ENCODE results near the gene EXOC6B. TPM values are rescaled to one million over a fixed set of nuclear protein-coding genes. Genes with fewer than 3 reads are reported as not detected.

EXOC6B gene
- total and polyA plus RNA-seq, 2 of the 8 experiments (the other 6 are each of a cell fraction or from before 2014, with no cell fraction given), result 13.5 to 33.0 TPM

DNA sequence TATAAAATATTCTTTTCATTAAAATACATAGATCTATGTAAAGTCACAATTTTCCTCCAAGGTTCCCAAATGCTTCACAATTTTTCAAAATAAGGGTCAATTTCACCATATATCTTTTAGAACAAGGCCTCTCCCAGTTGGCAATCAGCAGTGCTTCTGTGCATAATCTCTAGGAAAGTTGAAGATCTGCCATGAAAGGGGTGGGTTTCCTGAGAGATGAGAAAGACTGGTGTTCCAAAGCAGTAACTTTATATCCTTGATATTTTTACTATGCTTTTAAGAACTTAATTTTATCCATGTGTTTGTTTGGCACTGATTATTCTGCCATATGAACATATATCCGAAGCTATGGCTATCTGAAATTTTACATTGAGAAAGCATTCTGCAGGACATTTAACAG lies 478.8 kb downstream of the EXOC6B start:
- H3K18ac ChIP-seq (ENCODE audit: extremely low read depth, low read length), result no peak overlapping the region
- TF ChIP-seq POLR2AphosphoS5 (IDR thresholded peaks at IDR 0.05; ENCODE audit: low read depth, low read length) (no peak), SAP30 (IDR thresholded peaks at IDR 0.05; ENCODE audit: insufficient read depth, insufficient replicate concordance, low read length) (no peak), CREB1 (IDR thresholded peaks at IDR 0.05) (no peak)
- TF ChIP-seq, protein P1, sequence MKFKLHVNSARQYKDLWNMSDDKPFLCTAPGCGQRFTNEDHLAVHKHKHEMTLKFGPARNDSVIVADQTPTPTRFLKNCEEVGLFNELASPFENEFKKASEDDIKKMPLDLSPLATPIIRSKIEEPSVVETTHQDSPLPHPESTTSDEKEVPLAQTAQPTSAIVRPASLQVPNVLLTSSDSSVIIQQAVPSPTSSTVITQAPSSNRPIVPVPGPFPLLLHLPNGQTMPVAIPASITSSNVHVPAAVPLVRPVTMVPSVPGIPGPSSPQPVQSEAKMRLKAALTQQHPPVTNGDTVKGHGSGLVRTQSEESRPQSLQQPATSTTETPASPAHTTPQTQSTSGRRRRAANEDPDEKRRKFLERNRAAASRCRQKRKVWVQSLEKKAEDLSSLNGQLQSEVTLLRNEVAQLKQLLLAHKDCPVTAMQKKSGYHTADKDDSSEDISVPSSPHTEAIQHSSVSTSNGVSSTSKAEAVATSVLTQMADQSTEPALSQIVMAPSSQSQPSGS (IDR thresholded peaks at IDR 0.05; ENCODE audit: low read length), result no peak
- H3K4me2 ChIP-seq (ENCODE audit: insufficient read depth in 1 of 2, low read depth in 2 of 2, low read length in 2 of 2), result no peak overlapping the region
- H4K8ac ChIP-seq (ENCODE audit: extremely low read depth, insufficient read depth, low read length), result no peak overlapping the region
- no peak overlapping the region for H2BK15ac ChIP-seq (ENCODE audit: low read length)
- no peaks in the 10 kb centered on the region for H3K79me2 ChIP-seq (ENCODE audit: control insufficient read depth in 1 of 2, insufficient read depth in 2 of 2, low read length in 2 of 2)
- no peak overlapping the region for H3K56ac ChIP-seq (replicated peaks; ENCODE audit: insufficient read length, low read depth, low read length)
- H2BK12ac ChIP-seq (ENCODE audit: low read depth, low read length), result no peak overlapping the region
- H3K4ac ChIP-seq (replicated peaks; ENCODE audit: insufficient read length, low read depth, low read length), result no peak overlapping the region
- no peak overlapping the region for H2AK5ac ChIP-seq (ENCODE audit: low read depth, low read length)
- no peaks in the 10 kb centered on the region for H3K27me3 ChIP-seq (replicated peaks in 1 of 4; ENCODE audit: control insufficient read depth in 3 of 4, extremely low read depth in 1 of 4, insufficient read depth in 3 of 4, low read length in 3 of 4)
- H3K4me1 ChIP-seq (replicated peaks in 1 of 4; ENCODE audit: control insufficient read depth in 3 of 4, insufficient read depth in 4 of 4, low read length in 3 of 4), result peaks cover 0 to 4% (median 1%) of the 10 kb centered on the region in 4 experiments; a peak in 2 of 7 replicates
- H4K91ac ChIP-seq (replicated peaks; ENCODE audit: insufficient read length, low read length), result no peak overlapping the region
- H3K23me2 ChIP-seq (ENCODE audit: low read depth, low read length), result no peaks in the 10 kb centered on the region
- no peaks in the 10 kb centered on the region for H4K20me1 ChIP-seq (replicated peaks in 1 of 2; ENCODE audit: control insufficient read depth in 1 of 2, insufficient read depth in 2 of 2, low read length in 2 of 2)
- no peak overlapping the region for H3K27ac ChIP-seq (ENCODE audit: low read depth, low read length)
- H2BK20ac ChIP-seq (ENCODE audit: low read length), result no peak overlapping the region
- no peak overlapping the region for H2BK120ac ChIP-seq (replicated peaks; ENCODE audit: low read depth, low read length)
- H3K14ac ChIP-seq (ENCODE audit: insufficient read length), result no peak overlapping the region
- CTCF ChIA-PET (ENCODE audit: partially characterized antibody), result no interaction called here
- no peak overlapping the region for H3K9ac ChIP-seq (replicated peaks in 1 of 4; ENCODE audit: extremely low read depth in 1 of 4, low read depth in 3 of 4, low read length in 3 of 4)
- no peak overlapping the region for H3K23ac ChIP-seq (ENCODE audit: insufficient read length)
- no peaks in the 10 kb centered on the region; a peak in 1 of 8 replicates for H3K36me3 ChIP-seq (ENCODE audit: control insufficient read depth in 2 of 4, insufficient read depth in 4 of 4, low read length in 3 of 4)
- H3K4me3 ChIP-seq (ENCODE audit: extremely low read depth in 1 of 4, insufficient read depth in 2 of 4, low read depth in 3 of 4, low read length in 4 of 4), result no peak overlapping the region
- H2AFZ ChIP-seq (ENCODE audit: low read length), result no peak overlapping the region
- H4K5ac ChIP-seq (ENCODE audit: insufficient read length, low read depth, low read length), result no peak overlapping the region
- WGBS, 2 experiments (ENCODE audit: extremely low coverage in 1 of 2, insufficient coverage in 1 of 2, insufficient read length in 1 of 2, insufficient replicate concordance in 2 of 2, low coverage in 1 of 2, low lambda C conversion rate in 2 of 2, missing lambda C conversion rate in 1 of 2), result 88% methylated on average over 1 of the region's 1 CpG; no CpG with 5 or more reads in 1 of the 2 experiments
- no peaks in the 10 kb centered on the region for H3K79me1 ChIP-seq (ENCODE audit: low read depth, low read length)
- H3K9me3 ChIP-seq (ENCODE audit: insufficient read depth in 2 of 2, low read depth in 1 of 2, low read length in 1 of 2), result peaks cover 0 to 3% of the 10 kb centered on the region in 2 experiments; a peak in 2 of 4 replicates
- no peak overlapping the region for H2BK5ac ChIP-seq (ENCODE audit: low read depth, low read length)
- DNase-seq (ENCODE audit: low read depth in 1 of 2, low spot score in 2 of 2) (no peak), FAIRE-seq (no peak)
- POLR2A ChIA-PET (ENCODE audit: partially characterized antibody), result no interaction called here
